GM12872 (cell line): ENCODE measurements around the gene SCYGR4.

Experiments
- CTCF ChIP-seq: IDR thresholded peaks from 3 replicates; pipeline ENCODE4 v1.5.1; 2011; ENCODE audit warnings: low read depth, mild to moderate bottlenecking, low read length, moderate library complexity; ENCODE audit not compliant: insufficient read depth

Gene SCYGR4

GRCh38 chr2:227653419-227653818, 36.1 kb downstream of the SCYGR4 start:
- no peak for TF ChIP-seq CTCF

- no peak for TF ChIP-seq CTCF
These were observed 37.1 kb downstream of the SCYGR4 start for GRCh38 chr2:227654426-227654825.

- TF ChIP-seq CTCF: no peak
These were observed 38.2 kb downstream of the SCYGR4 start for GRCh38 chr2:227655454-227655853.

- TF ChIP-seq CTCF: no peak
These were observed 40.0 kb downstream of the SCYGR4 start for GRCh38 chr2:227657199-227657845.

GRCh38 chr2:227661025-227661649, 43.8 kb downstream of the SCYGR4 start:
- TF ChIP-seq CTCF: no peak

- TF ChIP-seq CTCF: no peak
These were observed 44.5 kb downstream of the SCYGR4 start for GRCh38 chr2:227661827-227662226.

- TF ChIP-seq CTCF: no peak
These were observed 48.1 kb downstream of the SCYGR4 start for GRCh38 chr2:227665189-227665940.
